SK-N-SH treated with all-trans-retinoic acid at 6 μM for 48 hours (cell line): ENCODE results near the gene SNAPC4.
"Not testable (repeated sequence)": the region's sequence is repeated elsewhere in the genome, so short reads cannot be mapped to it uniquely, and the experiment has no call there.

ENCODE experiments used
- ATAC-seq: fragments of 200-7000 bp; cut with Tn5 transposase; 3 replicates; pipeline ENCODE4 v1.9.1; 2020; ENCODE audit warnings: mild to moderate bottlenecking, moderate library complexity
- ARNTL ChIP-seq: fragments of 450-650 bp; formaldehyde crosslinking; IDR thresholded peaks from 2 replicates; pipeline ENCODE4 v1.5.0; 2020; ENCODE audit warnings: low read depth, mild to moderate bottlenecking, moderate library complexity, borderline replicate concordance
- BACH2 ChIP-seq: fragments of 250-450 bp; sonication (Bioruptor Pico); IDR thresholded peaks from 2 replicates; pipeline ENCODE4 v1.9.0; 2021; ENCODE audit warnings: mild to moderate bottlenecking, borderline replicate concordance
- CREB5 ChIP-seq: fragments of 250-450 bp; sonication (Bioruptor Pico); IDR thresholded peaks from 2 replicates; pipeline ENCODE4 v1.5.1; 2020; ENCODE audit warnings: low read depth, mild to moderate bottlenecking, moderate library complexity
- CSDC2 ChIP-seq: fragments of 250-450 bp; sonication (Bioruptor Pico); IDR thresholded peaks from 2 replicates; pipeline ENCODE4 v1.5.0; 2020; ENCODE audit warnings: mild to moderate bottlenecking, moderate library complexity
- CSRNP3 ChIP-seq: fragments of 250-450 bp; sonication (Bioruptor Pico); IDR thresholded peaks from 2 replicates; pipeline ENCODE4 v1.5.1; 2021; ENCODE audit warnings: mild to moderate bottlenecking, moderate library complexity
- ESRRG ChIP-seq: fragments of 250-450 bp; sonication (Bioruptor Pico); IDR thresholded peaks from 2 replicates; pipeline ENCODE4 v1.6.1; 2021; ENCODE audit warnings: mild to moderate bottlenecking
- GLIS3 ChIP-seq: fragments of 250-450 bp; sonication (Bioruptor Pico); IDR thresholded peaks from 2 replicates; pipeline ENCODE4 v1.5.0; 2020; ENCODE audit warnings: mild to moderate bottlenecking, moderate library complexity
- ISL1 ChIP-seq: fragments of 250-450 bp; sonication (Bioruptor Pico); IDR thresholded peaks from 2 replicates; pipeline ENCODE4 v2.1.2; 2022; ENCODE audit warnings: mild to moderate bottlenecking, moderate library complexity
- OSR1 ChIP-seq: fragments of 250-450 bp; sonication (Bioruptor Pico); IDR thresholded peaks from 2 replicates; pipeline ENCODE4 v1.8.0; 2022; ENCODE audit warnings: moderate library complexity, mild to moderate bottlenecking, inconsistent platforms
- PPARA ChIP-seq: fragments of 250-450 bp; sonication (Bioruptor Pico); IDR thresholded peaks from 2 replicates; pipeline ENCODE4 v1.5.0; 2020; ENCODE audit warnings: mild to moderate bottlenecking, borderline replicate concordance
- RARB ChIP-seq: fragments of 250-450 bp; sonication (Bioruptor Pico); IDR thresholded peaks from 2 replicates; pipeline ENCODE4 v1.8.0; 2021; ENCODE audit warnings: mild to moderate bottlenecking, moderate library complexity
- SNAI2 ChIP-seq: fragments of 250-450 bp; sonication (Bioruptor Pico); IDR thresholded peaks from 2 replicates; pipeline ENCODE4 v1.5.0; 2020; ENCODE audit warnings: mild to moderate bottlenecking, moderate library complexity
- TCF4 ChIP-seq: fragments of 250-450 bp; sonication (Bioruptor Pico); IDR thresholded peaks from 2 replicates; pipeline ENCODE4 v1.8.0; 2021; ENCODE audit warnings: mild to moderate bottlenecking, moderate library complexity, borderline replicate concordance
- TOX ChIP-seq: fragments of 250-450 bp; sonication (Bioruptor Pico); IDR thresholded peaks from 2 replicates; pipeline ENCODE4 v1.8.0; 2021; ENCODE audit warnings: mild to moderate bottlenecking, moderate library complexity, borderline replicate concordance
- TSHZ2 ChIP-seq: fragments of 250-450 bp; sonication (Bioruptor Pico); IDR thresholded peaks from 2 replicates; pipeline ENCODE4 v1.5.0; 2020; ENCODE audit warnings: mild to moderate bottlenecking, moderate library complexity
- ZFP3 ChIP-seq: fragments of 250-450 bp; sonication (Bioruptor Pico); IDR thresholded peaks from 2 replicates; pipeline ENCODE4 v1.5.0; 2020; ENCODE audit warnings: mild to moderate bottlenecking, moderate library complexity
- ZFP30 ChIP-seq: fragments of 450-650 bp; formaldehyde crosslinking; IDR thresholded peaks from 2 replicates; pipeline ENCODE4 v1.5.0; 2022; ENCODE audit warnings: mild to moderate bottlenecking, moderate library complexity
- ZNF565 ChIP-seq: fragments of 450-650 bp; formaldehyde crosslinking; conservative IDR thresholded peaks from 2 replicates; pipeline ENCODE4 v1.5.0; 2020; ENCODE audit warnings: low read depth, mild to moderate bottlenecking, moderate library complexity
- ZNF70 ChIP-seq: fragments of 450-650 bp; formaldehyde crosslinking; IDR thresholded peaks from 2 replicates; pipeline ENCODE4 v1.5.0; 2020; ENCODE audit warnings: mild to moderate bottlenecking, moderate library complexity
- ZNF8 ChIP-seq: fragments of 450-650 bp; formaldehyde crosslinking; IDR thresholded peaks from 2 replicates; pipeline ENCODE4 v1.5.0; 2020; ENCODE audit warnings: mild to moderate bottlenecking, moderate library complexity
- TF ChIP-seq, protein P1 (sequence below): fragments of 250-450 bp; sonication (Bioruptor Pico); IDR thresholded peaks from 2 replicates; pipeline ENCODE4 v1.8.0; 2020; ENCODE audit warnings: mild to moderate bottlenecking, moderate library complexity, borderline replicate concordance

The SNAPC4 gene

GRCh38 chr9:136410500-136411287, 10.7 kb upstream of the SNAPC4 start, which contains the start of the genes ENTR1 and PMPCA:
ENTR1 (minus strand) TSS chr9:136410614; CDS start chr9:136410397, 217 bp downstream.
PMPCA (plus strand) TSS chr9:136410658; CDS start chr9:136410669, 11 bp downstream.
- ATAC-seq = peak; percentile 85
- no peak for TF ChIP-seq TCF4 (CRISPR knock-in tag)
- TF ChIP-seq, protein P1, sequence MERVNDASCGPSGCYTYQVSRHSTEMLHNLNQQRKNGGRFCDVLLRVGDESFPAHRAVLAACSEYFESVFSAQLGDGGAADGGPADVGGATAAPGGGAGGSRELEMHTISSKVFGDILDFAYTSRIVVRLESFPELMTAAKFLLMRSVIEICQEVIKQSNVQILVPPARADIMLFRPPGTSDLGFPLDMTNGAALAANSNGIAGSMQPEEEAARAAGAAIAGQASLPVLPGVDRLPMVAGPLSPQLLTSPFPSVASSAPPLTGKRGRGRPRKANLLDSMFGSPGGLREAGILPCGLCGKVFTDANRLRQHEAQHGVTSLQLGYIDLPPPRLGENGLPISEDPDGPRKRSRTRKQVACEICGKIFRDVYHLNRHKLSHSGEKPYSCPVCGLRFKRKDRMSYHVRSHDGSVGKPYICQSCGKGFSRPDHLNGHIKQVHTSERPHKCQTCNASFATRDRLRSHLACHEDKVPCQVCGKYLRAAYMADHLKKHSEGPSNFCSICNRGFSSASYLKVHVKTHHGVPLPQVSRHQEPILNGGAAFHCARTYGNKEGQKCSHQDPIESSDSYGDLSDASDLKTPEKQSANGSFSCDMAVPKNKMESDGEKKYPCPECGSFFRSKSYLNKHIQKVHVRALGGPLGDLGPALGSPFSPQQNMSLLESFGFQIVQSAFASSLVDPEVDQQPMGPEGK (CRISPR knock-in tag) = 0 out of 2 replicates have a peak, but pooled peaks have one; percentile 18
- no peak for TF ChIP-seq TOX (CRISPR knock-in tag)
- TF ChIP-seq TSHZ2 = no peak

GRCh38 chr9:136409557-136410455, 9.8 kb upstream of the SNAPC4 start:
- TF ChIP-seq ZNF70 = no peak
- no peak for TF ChIP-seq ISL1
- peak; percentile 71 for ATAC-seq

DNA sequence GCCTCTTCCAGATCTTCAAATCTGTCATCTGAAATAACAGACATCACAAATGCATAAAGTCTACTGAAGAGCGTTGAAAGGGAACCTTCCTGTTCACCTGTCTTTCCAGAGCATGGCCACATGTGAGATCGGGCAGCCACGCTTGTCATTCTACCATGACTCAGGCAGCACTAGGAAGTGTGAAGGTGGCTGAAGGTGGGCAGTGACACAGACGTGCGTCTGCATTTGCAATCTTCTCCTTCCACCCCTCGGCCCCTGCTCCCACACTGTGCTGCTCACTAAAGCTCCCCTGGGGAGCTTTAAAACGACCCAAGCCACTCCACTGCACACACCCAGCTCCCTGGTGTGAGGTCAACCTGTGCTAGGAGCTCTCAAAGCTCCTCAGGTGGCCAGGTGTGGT, 7.9 kb upstream of the SNAPC4 start:
- ATAC-seq = no peak
- no peak for TF ChIP-seq CSDC2 (CRISPR knock-in tag)
- TF ChIP-seq ARNTL (CRISPR knock-in tag) = no peak
- no peak for TF ChIP-seq RARB (CRISPR knock-in tag)
- TF ChIP-seq TCF4 (CRISPR knock-in tag) = no peak
- TF ChIP-seq ZFP30 (CRISPR knock-in tag) = no peak
- no peak for TF ChIP-seq GLIS3 (CRISPR knock-in tag)
- TF ChIP-seq CSRNP3 (CRISPR knock-in tag) = no peak
- TF ChIP-seq ZNF8 (CRISPR knock-in tag) = no peak
- TF ChIP-seq ZNF565 (CRISPR knock-in tag) = no peak
- no peak for TF ChIP-seq ISL1
- TF ChIP-seq OSR1 (CRISPR knock-in tag) = no peak
- TF ChIP-seq, protein P1 (CRISPR knock-in tag) = no peak
- no peak for TF ChIP-seq ESRRG (CRISPR knock-in tag)
- TF ChIP-seq ZFP3 (CRISPR knock-in tag) = no peak
- no peak for TF ChIP-seq BACH2 (CRISPR knock-in tag)
- no peak for TF ChIP-seq SNAI2 (CRISPR knock-in tag)
- TF ChIP-seq CREB5 (CRISPR knock-in tag) = no peak
- no peak for TF ChIP-seq PPARA (CRISPR knock-in tag)
- TF ChIP-seq TOX (CRISPR knock-in tag) = no peak
- TF ChIP-seq, all 23 proteins: peak for 0

- ATAC-seq = not testable (repeated sequence)
These were observed 7.1 kb upstream of the SNAPC4 start for GRCh38 chr9:136407061-136407460.

DNA sequence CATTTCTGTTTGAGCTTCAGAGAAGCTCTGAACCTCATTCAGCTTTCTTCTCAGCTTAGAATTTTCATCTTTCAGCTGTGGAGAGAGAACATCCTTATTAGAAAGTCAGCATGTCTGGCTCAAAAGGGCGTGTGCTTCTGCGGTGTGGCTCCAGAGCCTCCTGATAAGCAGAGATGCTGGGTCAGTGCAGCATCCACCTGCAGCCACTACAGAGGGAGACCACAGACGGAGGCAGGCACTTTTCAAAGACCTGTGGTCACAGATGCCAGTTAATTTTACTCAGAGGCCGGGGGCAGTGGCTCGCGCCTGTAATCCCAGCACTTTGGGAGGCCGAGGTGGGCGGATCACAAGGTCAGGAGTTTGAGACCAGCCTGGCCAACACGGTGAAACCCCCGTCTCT, 5.9 kb upstream of the SNAPC4 start:
- ATAC-seq = not testable (repeated sequence)
